Stimulated activated naive CD8-positive, alpha-beta T cell treated with anti-CD3 and anti-CD28 coated beads, Interleukin-15, Interleukin-2, amounts not matched to agents 100 ng/mL and 50 ng/mL, for 24 hours (primary cell): Measurements from ENCODE around the gene SNTG2.
"Not testable (repeated sequence)": the region's sequence is repeated elsewhere in the genome, so short reads cannot be mapped to it uniquely, and the experiment has no call there.

Experiments
- H3K27ac Mint-ChIP-seq: one replicate; pipeline ENCODE4 v1.8.0; 2021; ENCODE audit warnings: mild to moderate bottlenecking, mixed read lengths
- H3K27me3 Mint-ChIP-seq: one replicate; pipeline ENCODE4 v1.8.0; 2021; ENCODE audit warnings: mixed read lengths
- H3K36me3 Mint-ChIP-seq: one replicate; pipeline ENCODE4 v1.8.0; 2021; ENCODE audit warnings: low read depth, mixed read lengths
- H3K4me1 Mint-ChIP-seq: one replicate; pipeline ENCODE4 v1.8.0; 2021; ENCODE audit warnings: low read depth, mixed read lengths
- H3K4me3 Mint-ChIP-seq: one replicate; pipeline ENCODE4 v1.8.0; 2021; ENCODE audit warnings: mild to moderate bottlenecking, mixed read lengths
- H3K9me3 Mint-ChIP-seq: one replicate; pipeline ENCODE4 v1.8.0; 2021; ENCODE audit warnings: mixed read lengths

Gene SNTG2

DNA sequence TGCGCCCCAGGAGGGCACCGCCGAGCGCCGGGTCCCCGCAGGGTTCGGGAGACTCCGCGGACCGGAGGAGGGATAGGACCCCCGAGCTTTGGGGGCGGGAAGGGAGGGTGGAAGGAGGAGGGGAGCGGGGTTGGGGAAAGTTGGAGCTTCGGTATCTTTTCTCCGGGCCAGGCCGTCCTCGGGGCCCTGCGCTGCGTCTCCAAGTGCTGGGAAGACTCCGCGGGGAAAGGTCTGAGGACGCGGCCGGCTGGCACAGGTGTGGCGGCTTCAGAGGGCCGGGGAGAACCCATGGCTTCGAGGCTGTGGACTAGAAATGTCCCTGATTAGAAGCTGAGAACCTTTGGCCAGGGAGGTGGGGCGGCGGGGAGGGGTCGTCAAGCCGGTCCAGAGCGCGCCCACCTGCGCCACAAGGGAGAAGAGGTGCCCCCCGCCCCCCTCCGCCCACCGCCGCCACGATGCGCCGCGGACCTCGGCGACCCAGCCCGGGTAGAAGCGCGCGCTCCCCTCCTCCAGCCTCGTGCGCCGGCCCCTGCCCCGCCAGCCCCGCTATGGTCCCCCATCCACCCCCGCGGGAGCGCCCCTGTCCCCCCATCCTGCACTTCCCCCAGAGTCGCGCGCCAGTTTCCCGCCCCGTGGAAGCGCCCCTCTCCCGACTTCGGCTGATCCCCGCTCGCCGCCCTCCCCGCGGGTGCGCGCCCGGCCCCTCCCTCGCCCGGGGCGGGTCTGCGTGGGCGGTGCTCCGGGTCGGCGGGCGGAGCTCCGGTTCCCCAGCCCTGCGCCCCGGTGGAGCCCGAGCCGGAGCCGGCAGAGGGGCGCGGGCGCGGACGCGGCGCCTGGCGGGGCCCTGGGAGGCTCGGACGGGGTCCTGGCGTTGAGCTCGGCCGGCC, at the start of gene SNTG2:
SNTG2 (plus strand) TSS at position 770 of the 887 bp plus-strand sequence. CDS start 148 bp downstream, outside the sequence.
- peak within 1 kb of the TSS; percentile 75 for H3K4me3 Mint-ChIP-seq

GRCh38 chr2:902584-902983, 48.1 kb upstream of the SNTG2 start:
- Mint-ChIP-seq H3K27me3 (no peaks in the 10 kb centered on the region), H3K36me3 (no peaks in the 10 kb centered on the region), H3K4me1 (peaks cover 2% of the 10 kb centered on the region), H3K9me3 (peaks cover 8% of the 10 kb centered on the region), H3K4me3 (no peak overlapping the region), H3K27ac (no peak overlapping the region)

More for the DNA sequence above, at the start of gene SNTG2:
- H3K4me1 Mint-ChIP-seq, result peaks cover 40% of the 10 kb centered on the region
- H3K9me3 Mint-ChIP-seq, result no peaks in the 10 kb centered on the region
- H3K36me3 Mint-ChIP-seq, result no peaks in the 10 kb centered on the region
- peak within 1 kb of the TSS; percentile 49 for H3K27ac Mint-ChIP-seq
- peaks cover 28% of the 10 kb centered on the region for H3K27me3 Mint-ChIP-seq

- Mint-ChIP-seq H3K27me3 (no peaks in the 10 kb centered on the region), H3K4me3 (no peak overlapping the region), H3K9me3 (peaks cover 5% of the 10 kb centered on the region), H3K4me1 (peaks cover 8% of the 10 kb centered on the region), H3K36me3 (no peaks in the 10 kb centered on the region), H3K27ac (no peak overlapping the region)
Observed at GRCh38 chr2:903223-903900, 47.3 kb upstream of the SNTG2 start.

GRCh38 chr2:904246-905024, 46.2 kb upstream of the SNTG2 start:
- H3K9me3 Mint-ChIP-seq, result peaks cover 5% of the 10 kb centered on the region
- no peaks in the 10 kb centered on the region for H3K36me3 Mint-ChIP-seq
- no peak overlapping the region for H3K4me3 Mint-ChIP-seq
- peaks cover 8% of the 10 kb centered on the region for H3K4me1 Mint-ChIP-seq
- no peaks in the 10 kb centered on the region for H3K27me3 Mint-ChIP-seq
- H3K27ac Mint-ChIP-seq, result no peak overlapping the region

- Mint-ChIP-seq H3K4me1 (peaks cover 8% of the 10 kb centered on the region), H3K36me3 (no peaks in the 10 kb centered on the region), H3K4me3 (no peak overlapping the region), H3K27ac (no peak overlapping the region), H3K9me3 (peaks cover under 1% of the 10 kb centered on the region), H3K27me3 (no peaks in the 10 kb centered on the region)
Observed at GRCh38 chr2:905091-905832, 45.4 kb upstream of the SNTG2 start.

DNA sequence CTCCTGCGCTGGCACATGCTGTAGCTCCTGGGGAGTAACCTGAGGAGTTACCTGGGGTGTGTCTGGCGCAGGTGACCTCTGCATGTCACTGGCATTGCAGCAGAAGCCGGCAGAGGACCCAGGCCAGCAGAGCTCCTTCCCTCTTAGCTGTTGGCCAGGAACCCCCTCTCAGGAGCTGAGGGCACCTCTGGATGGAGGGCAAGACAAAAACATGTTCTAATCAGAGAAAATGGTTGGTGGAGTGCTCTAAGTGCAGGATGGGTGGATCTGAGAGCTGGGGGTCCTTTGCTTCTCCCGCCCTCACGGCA, 44.9 kb upstream of the SNTG2 start:
- Mint-ChIP-seq H3K4me3 (no peak overlapping the region), H3K27ac (no peak overlapping the region), H3K4me1 (peaks cover 8% of the 10 kb centered on the region), H3K9me3 (peaks cover 4% of the 10 kb centered on the region), H3K27me3 (no peaks in the 10 kb centered on the region), H3K36me3 (no peaks in the 10 kb centered on the region)

DNA sequence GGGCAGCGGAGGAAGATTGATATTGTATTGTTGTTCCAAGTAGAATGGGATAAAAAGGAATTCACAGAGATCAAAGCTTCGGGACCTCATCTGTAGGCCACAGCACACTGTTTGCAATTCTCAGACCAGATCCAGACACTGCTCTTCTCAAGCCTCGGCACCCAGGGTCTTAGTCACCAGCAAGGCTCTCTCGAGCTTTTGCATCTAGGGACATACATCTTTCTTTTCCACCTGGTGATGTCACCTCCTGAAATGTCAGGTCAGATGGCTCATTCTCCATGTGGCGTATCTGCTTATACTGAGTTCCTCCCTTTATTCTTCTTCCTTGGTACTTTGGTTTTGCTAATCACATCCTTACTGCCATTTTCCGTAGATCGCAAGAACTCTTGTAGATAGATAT, 42.9 kb upstream of the SNTG2 start:
- H3K9me3 Mint-ChIP-seq, result peaks cover 4% of the 10 kb centered on the region
- no peak overlapping the region for H3K4me3 Mint-ChIP-seq
- peaks cover 8% of the 10 kb centered on the region for H3K4me1 Mint-ChIP-seq
- no peak overlapping the region for H3K27ac Mint-ChIP-seq
- H3K36me3 Mint-ChIP-seq, result no peaks in the 10 kb centered on the region
- H3K27me3 Mint-ChIP-seq, result no peaks in the 10 kb centered on the region

DNA sequence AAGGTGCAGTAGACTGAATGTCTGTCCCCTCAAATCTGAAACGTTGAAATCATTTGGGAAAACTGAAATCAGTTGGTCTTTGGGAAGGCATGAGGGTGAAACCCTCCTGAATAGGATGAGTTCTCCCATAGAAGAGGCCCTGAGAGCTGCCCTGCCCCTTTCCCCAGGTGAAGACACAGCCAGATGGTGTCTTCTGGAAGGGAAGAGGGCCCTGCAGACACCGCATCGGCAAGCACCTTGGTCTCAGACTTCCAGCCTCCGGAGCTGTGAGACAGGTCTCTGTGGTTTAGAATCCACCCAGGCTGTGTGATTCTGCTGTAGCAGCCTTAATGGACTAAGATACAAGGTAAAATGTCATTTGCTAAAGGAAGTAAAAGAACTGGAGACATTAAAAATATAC, 42.1 kb upstream of the SNTG2 start:
- no peaks in the 10 kb centered on the region for H3K27me3 Mint-ChIP-seq
- H3K4me3 Mint-ChIP-seq, result no peak overlapping the region
- peaks cover 8% of the 10 kb centered on the region for H3K4me1 Mint-ChIP-seq
- no peaks in the 10 kb centered on the region for H3K36me3 Mint-ChIP-seq
- H3K27ac Mint-ChIP-seq, result no peak overlapping the region
- H3K9me3 Mint-ChIP-seq, result peaks cover 4% of the 10 kb centered on the region

- H3K36me3 Mint-ChIP-seq, H3K9me3 Mint-ChIP-seq, H3K27me3 Mint-ChIP-seq, H3K4me3 Mint-ChIP-seq, H3K4me1 Mint-ChIP-seq, H3K27ac Mint-ChIP-seq: not testable (repeated sequence)
Observed at GRCh38 chr2:909764-910379, 40.8 kb upstream of the SNTG2 start.

DNA sequence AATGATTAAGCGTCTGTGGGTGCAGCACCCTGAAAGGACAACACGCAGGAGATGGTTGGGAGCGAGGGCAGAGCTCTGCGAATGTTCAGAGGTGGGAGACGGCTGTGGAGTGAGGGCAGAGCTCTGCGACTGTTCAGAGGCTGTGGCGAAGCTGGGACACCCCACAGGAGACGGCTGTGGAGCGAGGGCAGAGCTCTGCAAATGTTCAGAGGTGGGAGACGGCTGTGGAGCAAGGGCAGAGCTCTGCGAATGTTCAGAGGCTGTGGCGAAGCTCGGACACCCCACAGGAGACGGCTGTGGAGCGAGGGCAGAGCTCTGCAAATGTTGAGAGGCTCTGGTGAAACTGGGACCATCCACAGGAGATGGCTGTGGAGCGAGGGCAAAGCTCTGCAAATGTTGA, 40.0 kb upstream of the SNTG2 start:
- Mint-ChIP-seq H3K27ac (no peak overlapping the region), H3K27me3 (no peaks in the 10 kb centered on the region), H3K36me3 (no peaks in the 10 kb centered on the region), H3K9me3 (peaks cover 4% of the 10 kb centered on the region), H3K4me3 (no peak overlapping the region), H3K4me1 (peaks cover 8% of the 10 kb centered on the region)

GRCh38 chr2:915979-916378, 34.7 kb upstream of the SNTG2 start:
- Mint-ChIP-seq H3K27ac (no peak overlapping the region), H3K4me3 (no peak overlapping the region), H3K9me3 (no peaks in the 10 kb centered on the region), H3K27me3 (no peaks in the 10 kb centered on the region), H3K36me3 (no peaks in the 10 kb centered on the region), H3K4me1 (no peaks in the 10 kb centered on the region)

DNA sequence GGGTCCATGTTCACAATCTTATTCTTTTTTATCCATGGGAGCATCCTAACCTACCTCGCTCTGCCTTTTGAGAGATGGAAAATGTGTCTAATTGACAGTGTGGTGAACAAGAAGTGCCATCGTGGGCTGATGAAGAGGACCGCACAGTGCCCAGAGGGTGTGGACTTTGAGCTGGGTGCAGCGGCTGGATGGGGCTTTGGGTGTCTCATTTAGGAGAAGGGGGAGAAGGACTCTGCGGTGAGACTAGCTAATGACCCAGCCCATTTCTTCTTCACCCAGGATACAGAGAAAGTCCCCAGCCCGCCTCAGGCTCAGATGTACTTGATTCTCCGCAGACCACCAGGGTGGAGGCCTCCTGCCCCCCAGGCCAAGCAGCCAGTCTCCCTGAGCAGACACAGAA, 33.7 kb upstream of the SNTG2 start:
- Mint-ChIP-seq H3K27ac (no peak overlapping the region), H3K9me3 (no peaks in the 10 kb centered on the region), H3K4me1 (no peaks in the 10 kb centered on the region), H3K27me3 (no peaks in the 10 kb centered on the region), H3K4me3 (no peak overlapping the region), H3K36me3 (no peaks in the 10 kb centered on the region)

DNA sequence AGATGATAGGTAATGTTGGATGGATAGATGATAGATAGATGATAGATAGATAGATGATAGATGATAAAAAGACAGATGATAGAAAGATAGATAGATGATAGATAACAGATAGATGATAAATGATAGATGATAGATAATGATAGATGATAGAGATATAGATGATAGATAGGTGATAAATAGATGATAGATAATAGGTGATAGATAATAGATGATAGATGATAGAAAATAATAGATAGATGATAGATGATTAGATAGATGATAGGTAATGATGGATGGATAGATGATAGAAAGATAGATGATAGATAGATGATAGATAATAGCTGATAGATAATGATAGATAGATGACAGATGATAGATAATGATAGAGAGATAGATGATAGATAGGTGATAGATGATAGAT, 31.0 kb upstream of the SNTG2 start:
- peaks cover 4% of the 10 kb centered on the region for H3K27me3 Mint-ChIP-seq
- H3K4me3 Mint-ChIP-seq, result no peak overlapping the region
- no peaks in the 10 kb centered on the region for H3K36me3 Mint-ChIP-seq
- H3K4me1 Mint-ChIP-seq, result no peaks in the 10 kb centered on the region
- H3K9me3 Mint-ChIP-seq, result no peaks in the 10 kb centered on the region
- no peak overlapping the region for H3K27ac Mint-ChIP-seq

DNA sequence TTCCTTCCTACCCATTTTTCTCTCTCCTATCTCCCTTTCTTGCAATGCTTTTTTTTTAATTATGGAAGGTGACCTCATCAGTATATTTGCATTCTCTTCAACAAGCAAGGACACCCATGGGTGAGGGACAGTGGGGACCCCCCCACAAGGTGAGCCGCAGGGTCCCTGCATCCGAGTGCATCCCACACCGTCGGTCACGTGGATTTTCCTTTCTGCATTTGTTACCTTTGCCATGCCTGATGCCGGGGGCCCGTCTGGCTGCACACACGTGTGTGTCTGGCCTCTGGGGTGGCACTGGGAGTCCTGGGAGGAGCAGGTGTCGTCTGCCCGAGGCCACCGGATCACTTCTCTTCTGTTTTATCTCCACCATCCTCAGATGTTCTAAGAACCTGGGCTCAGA, 30.1 kb upstream of the SNTG2 start:
- no peak overlapping the region for H3K4me3 Mint-ChIP-seq
- no peaks in the 10 kb centered on the region for H3K4me1 Mint-ChIP-seq
- H3K36me3 Mint-ChIP-seq, result no peaks in the 10 kb centered on the region
- peaks cover 4% of the 10 kb centered on the region for H3K27me3 Mint-ChIP-seq
- H3K9me3 Mint-ChIP-seq, result no peaks in the 10 kb centered on the region
- H3K27ac Mint-ChIP-seq, result no peak overlapping the region
